Jurkat, Clone E6-1 (cell line): ENCODE data around the gene LAX1.

Source experiments
- DNase-seq: peaks from one replicate; pipeline ENCODE4 v3.0.0-alpha.2; 2011; ENCODE audit warnings: low read depth, low spot score
- H3K4me3 ChIP-seq: 2 replicates; pipeline ENCODE4 v1.5.1; 2011; ENCODE audit warnings: mild to moderate bottlenecking, low read length, control low read depth, moderate library complexity

Gene LAX1

GRCh38 chr1:203797948-203798655 is 33.1 kb downstream of the LAX1 start:
- H3K4me3 ChIP-seq: no peak overlapping the region
- DNase-seq: no peak

DNA sequence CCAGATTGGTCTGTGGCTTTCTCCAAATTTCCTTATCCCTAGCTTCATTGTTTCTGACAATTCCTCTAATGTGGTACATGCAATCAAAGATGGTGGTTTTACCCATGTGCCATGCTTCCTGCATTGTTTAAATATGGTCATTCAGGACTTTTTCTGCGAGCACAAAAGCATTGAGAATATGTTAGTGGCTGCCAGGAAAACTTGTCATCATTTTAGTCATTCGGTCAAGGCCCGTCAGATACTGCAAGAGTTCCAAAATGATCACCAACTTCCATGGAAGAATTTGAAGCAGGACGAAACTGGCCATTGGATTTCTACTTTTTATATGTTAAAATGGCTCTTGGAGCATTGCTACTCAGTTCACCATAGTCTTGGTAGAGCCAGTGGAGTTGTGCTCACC is 34.2 kb downstream of the LAX1 start:
- no peak overlapping the region for H3K4me3 ChIP-seq
- DNase-seq: no peak

- DNase-seq: no peak
- no peak overlapping the region for H3K4me3 ChIP-seq
Measured at GRCh38 chr1:203799971-203800370, 35.0 kb downstream of the LAX1 start.

DNA sequence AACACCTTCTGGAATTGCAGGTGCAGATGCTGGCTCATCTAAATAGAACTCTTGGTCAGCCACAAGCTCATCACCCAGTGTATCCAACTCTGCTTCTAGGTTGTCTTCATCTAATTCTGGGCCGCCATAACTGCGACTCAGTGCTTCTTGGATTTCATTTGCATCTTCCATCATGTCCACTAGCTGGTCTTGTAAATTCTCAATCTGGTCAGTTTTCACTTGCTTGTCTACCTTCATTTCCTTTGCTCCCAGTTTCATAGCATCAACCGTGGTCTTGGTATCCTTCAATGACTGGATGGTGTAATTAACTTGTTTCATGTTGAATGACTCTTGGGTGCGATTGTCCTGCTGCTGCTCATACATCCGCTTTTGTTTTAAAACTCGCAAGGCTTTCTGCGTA is 40.7 kb downstream of the LAX1 start:
- no peak for DNase-seq
- no peak overlapping the region for H3K4me3 ChIP-seq

DNA sequence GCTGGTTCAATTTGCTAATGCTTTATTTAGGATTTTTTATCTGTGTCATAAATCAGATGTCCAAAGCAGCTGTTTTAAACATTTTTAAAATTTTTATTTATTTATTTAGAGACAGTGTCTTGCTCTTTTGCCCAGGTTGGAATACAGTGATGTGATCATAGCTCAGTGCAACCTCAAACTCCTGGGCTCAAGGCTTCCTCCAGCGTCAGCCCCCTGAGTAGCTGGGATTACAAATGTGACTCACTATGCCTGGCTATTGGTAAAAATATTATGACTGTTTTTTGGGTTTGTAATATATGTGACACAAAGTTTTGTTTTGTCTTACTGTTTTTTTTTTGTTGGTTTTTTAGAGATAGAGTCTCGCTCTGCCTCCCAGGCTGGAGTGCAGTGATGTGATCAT is 42.2 kb downstream of the LAX1 start:
- no peak overlapping the region for H3K4me3 ChIP-seq
- no peak for DNase-seq

DNA sequence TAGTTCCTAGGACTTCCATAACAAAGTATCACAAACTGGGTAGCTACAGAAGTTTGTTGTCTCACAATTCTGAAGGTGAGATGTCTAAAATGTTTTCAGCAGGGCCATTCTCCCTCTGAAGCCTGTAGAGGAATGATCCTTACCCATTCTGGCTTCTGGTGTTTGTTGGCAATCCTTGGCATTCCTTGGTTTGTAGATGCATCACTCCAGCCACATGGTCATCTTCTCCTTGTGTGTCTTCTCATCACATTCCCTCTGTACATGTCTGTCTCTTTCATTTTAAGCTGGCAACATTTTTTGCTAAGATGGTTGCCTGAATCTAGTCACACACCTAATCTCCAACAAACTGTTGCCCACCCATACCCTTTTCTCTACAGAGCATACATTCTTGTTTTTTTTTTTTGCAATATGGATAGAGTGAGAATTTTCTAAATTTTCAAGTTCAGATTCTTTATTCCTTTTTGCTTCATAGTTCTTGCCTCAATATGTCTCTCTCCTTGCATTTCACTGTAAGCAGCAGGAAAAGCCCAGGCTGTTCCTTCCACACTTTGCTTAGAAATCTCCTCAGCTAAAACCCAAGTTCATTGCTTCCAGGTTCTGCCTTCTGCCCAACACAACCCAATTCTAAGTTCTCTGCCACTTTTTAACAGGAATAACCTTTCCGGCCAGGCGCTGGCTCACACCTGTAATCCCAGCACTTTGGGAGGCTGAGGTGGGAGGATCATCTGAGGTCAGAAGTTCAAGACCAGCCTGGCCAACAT is 48.8 kb downstream of the LAX1 start:
- H3K4me3 ChIP-seq: no peak overlapping the region

DNA sequence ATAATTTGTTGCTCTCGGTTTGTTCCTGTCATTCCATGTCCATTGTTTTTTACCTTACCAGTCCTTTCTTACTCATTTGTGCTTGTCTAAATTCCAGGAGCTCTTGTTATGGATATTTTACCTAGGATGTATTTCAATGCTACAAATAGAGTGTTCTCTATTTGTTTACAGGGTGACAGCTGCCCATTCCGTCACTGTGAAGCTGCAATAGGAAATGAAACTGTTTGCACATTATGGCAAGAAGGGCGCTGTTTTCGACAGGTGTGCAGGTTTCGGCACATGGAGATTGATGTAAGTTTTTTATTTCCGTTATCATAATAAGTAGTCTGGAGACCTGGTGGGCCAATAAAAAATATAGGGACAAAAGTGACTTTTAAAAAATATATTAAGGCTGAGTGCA is 53.4 kb downstream of the LAX1 start:
- no peak overlapping the region for H3K4me3 ChIP-seq
- no peak for DNase-seq

More for the DNA sequence above, 48.8 kb downstream of the LAX1 start:
- DNase-seq: no peak

- DNase-seq: no peak
- H3K4me3 ChIP-seq: no peak overlapping the region
Measured at GRCh38 chr1:203823306-203823705, 58.3 kb downstream of the LAX1 start.
